ENCODE measurements around the gene CA5A.

CA5A gene

DNA sequence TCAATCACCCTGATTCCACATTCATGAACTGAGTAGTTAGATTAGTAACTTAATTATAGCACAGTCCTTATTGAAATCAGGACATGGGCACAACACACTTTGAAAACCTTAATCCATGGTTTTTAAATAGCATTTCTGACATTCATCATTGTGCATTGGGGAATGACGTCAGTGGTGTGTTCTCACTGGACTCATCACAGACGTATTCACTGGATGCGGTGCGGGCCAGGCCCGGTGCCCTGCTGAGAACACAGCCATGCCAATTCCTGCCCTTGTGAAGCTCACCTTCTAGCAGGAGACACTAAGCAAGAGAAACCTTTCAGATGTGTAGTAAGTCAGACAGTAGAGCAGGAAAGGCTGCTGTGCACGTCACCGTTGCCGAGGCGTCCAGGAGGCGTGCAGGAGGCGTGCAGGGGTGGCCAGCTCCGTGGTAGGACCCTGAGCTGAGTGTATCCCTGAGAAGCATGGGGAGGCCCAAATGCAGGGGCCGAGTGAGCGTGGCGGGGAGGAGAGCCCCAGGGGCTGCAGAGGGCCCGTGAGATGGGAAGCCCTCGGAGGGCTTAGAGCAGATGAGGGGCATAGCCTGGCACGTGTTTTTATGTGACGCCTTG lies 27.8 kb upstream of the CA5A start:
- no peak for DNase-seq (ENCODE audit: low read depth in 3 of 3, low spot score in 1 of 3)

DNA sequence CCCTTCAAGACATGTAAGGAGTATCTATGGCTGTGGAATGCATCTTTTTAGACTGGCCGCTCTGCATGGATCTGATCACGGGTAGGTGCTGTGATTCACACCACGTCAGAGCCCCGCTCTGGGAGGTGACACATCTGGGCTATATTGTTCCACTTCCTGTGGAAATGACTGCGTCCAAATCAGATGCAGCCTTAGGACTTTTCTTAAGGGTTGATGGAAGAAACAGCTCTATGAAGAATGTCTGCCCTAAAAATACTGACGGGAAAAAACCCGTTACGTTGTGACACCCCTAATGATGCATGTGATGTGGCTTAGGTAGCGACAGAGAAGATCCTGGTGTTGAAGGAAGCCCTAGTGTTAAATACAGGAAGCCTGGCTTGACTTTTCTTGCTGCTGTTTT lies 27.1 kb upstream of the CA5A start:
- peak in 2 of 3 donors; percentile 45 to 52 for DNase-seq (ENCODE audit: low read depth in 3 of 3, low spot score in 1 of 3)

DNA sequence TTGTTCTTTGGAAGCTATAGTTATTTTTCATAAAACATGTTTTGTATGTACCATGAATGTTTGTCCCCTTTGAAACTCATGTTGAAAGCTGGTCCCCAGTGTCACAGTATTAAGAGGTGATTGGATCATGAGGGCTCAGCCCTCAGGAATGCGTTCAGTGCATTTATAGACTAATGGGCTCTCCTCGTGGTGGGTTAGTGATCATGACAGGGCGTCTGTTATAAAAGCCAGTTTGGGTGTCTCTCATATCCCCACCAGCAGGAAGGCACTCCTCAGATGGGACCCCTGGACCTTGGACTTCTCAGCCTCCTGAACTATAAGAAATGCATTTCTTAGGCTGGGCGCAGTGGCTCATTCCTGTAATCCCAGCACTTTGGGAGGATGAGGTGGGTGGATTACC lies 25.3 kb upstream of the CA5A start:
- no peak for DNase-seq (ENCODE audit: low read depth in 3 of 3, low spot score in 1 of 3)

DNA sequence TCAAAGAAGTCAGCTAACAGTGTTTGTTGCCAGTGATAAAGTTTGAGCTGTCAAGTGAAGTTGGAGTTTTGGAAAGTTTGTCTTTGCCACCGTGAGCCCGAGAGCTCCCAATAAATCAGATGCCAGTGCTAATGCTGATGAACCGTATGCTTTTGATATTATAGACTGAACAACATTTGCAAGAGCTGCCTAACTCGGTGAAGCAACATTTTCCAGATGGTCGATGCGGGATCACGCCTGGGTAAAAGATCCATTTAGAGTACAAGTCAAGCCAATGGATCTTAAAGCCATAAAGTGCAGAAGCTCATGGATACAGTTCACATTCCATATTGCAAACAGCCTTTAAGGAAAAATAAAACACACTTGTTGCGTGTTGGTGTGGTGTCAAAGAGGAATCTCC lies 24.5 kb upstream of the CA5A start:
- DNase-seq (ENCODE audit: low read depth in 3 of 3, low spot score in 1 of 3) = no peak

DNA sequence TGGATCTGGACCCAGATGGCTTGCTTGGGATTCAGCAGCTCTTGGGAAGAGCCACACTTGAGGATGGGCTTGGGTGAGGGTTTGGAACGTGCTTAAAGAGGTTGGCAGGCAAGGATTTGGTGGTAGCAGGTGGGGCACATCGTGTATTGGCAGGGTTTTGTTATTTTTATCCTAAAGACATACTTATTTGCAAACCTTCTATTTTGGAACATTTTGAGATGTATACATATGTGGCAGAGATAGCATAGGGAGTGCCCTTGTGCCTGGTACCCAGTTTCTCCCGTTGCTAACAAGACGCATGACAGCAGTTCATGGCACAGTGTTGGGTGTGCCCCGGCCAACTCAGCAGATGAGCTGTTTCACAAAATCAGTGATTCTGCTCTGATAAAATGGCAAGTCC lies 24.0 kb upstream of the CA5A start:
- no peak for DNase-seq (ENCODE audit: low read depth in 3 of 3, low spot score in 1 of 3)

DNA sequence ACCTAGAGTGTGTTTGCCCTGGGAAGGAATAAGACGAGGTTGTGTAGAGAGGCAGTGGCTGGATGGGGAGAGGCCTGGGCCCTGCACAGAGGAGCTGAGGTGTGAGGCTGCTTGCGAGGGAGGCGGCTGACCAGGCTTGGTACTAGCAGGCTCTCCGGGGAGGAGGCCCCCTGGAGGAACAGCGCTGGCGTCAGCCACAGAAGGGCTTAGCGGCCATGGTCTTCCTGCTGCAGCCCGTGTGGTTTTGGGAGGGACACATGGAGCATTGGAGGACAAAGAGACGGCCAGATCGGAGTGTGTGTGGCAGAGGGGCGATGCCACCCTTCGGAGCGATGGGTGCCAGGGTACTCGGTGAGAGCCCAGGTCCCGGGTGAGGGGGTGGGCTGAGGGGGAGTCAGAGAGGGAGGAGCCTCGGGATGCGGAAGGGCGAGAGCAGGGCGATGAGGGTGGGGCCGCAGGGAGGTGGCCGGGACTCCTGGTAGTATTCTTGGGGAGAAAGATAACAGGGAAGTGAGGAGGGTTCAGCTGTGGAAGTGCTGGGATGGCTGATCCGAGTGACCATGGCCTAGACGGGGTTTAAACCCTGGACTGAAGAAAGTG lies 23.2 kb upstream of the CA5A start:
- no peak for DNase-seq (ENCODE audit: low read depth in 3 of 3, low spot score in 1 of 3)

DNA sequence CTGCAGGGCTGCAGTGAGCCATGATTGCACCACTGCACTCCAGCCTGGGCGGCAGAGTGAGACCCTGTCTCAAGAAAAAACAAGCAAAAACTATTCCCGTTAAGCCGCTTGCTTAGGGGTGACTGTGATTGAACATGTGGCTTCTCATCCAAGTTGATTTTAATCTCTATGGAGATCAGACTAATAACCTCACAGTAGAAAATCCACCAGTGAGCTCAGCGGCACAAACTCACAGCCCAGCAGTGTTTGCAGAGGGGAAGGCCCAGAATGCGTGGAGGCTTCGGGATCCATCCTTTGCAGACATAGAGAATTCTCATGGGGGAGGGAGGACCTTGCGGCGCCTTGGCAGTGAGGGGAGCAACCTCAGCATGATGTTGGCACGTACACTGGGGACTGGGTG lies 22.3 kb upstream of the CA5A start:
- DNase-seq (ENCODE audit: low read depth in 3 of 3, low spot score in 1 of 3) = no peak

DNA sequence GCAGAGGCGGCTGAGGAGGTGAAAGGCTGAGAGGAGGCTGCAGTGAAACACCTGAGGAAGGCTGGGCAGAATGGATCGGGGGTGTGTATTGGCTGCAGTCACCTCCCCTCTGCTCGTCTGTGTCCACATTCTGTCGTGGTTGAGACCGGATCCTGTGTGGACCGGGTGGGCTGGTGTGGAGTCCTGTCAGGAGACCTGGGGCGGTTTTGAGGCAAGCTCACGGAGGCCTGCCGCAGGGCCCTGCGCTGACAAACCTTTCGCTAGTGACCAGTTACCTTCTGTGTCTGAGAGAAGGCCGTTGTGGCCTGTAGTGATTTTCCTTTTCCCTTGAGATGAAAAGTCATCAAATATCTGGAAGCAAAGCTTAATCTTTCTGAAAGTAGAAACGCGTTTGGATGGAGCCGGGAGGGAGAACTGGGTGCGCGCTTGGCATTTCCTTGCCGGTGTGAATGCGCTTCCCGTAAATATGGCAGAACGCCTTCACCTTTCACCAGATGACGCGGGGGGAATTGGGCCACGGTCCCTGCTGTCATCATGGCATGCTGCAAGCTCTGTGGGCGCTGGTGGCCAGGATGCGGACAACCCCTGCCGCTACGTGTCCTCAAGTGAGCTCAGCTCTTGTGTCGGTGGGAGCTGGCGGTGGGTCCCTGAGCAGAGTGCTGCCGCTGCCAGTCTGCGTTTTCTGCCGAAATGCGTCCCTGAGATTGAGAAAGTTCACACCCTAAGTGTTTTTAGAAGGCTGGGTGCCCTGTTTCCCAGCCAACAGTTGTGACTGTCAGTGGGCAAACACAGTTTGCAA lies 21.2 kb upstream of the CA5A start:
- DNase-seq (ENCODE audit: low read depth in 3 of 3, low spot score in 1 of 3) = no peak

DNA sequence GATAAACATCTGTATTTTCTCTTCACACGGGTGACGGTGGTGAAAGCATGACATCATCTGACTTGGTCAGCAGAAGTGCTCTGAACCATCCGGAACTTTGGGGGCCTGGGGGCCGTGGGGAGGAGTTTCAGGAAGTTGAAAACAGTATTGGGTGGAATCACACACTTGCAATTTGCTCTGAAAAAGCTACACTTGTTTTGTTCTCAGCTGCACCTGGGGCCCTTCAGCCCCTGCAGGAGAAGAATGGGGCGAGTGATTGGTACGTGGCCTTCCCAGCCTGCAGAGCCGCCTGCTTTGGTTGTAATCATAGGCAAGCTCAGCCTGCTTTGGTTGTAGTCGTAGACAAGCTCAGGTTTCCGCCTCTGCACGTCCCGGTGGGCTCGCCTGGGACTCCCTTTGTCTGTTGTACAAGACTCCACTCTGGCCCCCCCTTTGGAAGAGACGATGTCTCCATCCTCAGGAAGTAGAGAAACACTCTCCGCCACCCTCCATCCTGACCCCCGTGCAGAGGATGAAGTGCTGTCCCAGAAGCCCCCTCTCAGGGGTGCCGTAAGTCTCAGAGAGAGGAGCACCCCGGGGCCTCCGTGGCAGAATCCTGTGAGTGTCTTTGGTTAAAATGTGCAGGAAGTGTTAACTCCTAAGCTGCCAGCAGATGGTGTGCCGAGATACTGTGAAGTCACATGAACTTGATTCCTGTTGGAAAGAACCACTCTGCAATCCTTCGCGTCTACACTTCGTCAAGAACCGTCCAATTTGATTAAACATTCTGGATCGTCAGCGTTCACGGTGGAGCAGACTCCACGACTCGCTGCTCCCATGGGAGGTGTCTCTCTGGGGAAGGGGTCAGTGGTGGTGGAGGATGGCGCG lies 20.3 kb upstream of the CA5A start:
- DNase-seq (ENCODE audit: low read depth in 3 of 3, low spot score in 1 of 3) = peak; percentile 23 to 43 (median 42)

DNA sequence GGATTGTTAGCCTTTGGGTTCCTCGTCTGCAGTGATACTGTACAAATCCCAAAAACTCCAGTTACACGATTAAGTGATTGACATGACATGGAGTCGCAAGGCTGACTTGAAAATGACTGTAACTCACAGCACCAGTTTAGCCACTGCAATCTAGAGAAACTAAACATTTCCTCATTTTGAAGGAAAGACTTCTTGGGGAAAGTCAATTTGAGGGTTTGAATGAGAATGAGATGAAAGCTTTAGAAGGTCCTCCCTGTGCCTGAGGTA lies 19.7 kb upstream of the CA5A start:
- no peak for DNase-seq (ENCODE audit: low read depth in 3 of 3, low spot score in 1 of 3)

DNA sequence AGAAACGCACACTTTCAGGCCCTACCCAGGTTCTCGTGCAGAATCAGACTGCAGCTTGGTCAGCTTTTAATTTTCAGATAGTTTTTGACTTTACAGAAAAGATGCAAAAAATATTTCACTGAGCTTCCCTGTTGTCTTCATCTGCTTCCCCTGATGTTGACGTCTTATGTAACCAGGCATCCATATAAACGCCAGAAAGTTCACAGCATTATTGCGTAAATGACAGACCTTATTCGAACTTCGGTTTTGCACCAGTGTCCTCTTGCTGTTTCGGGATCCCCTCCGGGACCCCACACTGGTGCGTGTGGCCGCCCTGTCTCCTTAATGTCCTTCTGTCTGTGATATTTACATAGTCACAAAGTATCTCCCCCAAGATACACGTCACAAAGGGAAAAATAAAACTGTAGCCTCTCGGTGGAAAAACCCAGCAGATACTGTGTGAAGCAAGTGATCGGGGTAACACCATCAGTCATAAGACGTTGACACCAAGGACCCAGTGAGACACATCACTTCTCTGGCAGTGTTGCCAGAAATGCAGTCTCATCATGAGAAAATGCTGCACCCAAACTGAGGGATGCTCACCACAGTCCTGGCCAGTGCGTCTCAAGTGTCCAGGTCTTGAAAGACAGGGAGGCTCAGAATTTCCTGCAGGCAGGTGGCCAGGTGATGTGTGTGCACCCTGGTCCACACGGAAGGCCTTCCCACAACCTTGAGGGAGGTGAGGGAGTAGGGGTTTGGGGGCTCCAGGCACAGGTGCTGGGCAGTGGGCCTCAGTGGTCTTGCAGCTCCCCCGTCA lies 19.2 kb upstream of the CA5A start:
- no peak for DNase-seq (ENCODE audit: low read depth in 3 of 3, low spot score in 1 of 3)

DNA sequence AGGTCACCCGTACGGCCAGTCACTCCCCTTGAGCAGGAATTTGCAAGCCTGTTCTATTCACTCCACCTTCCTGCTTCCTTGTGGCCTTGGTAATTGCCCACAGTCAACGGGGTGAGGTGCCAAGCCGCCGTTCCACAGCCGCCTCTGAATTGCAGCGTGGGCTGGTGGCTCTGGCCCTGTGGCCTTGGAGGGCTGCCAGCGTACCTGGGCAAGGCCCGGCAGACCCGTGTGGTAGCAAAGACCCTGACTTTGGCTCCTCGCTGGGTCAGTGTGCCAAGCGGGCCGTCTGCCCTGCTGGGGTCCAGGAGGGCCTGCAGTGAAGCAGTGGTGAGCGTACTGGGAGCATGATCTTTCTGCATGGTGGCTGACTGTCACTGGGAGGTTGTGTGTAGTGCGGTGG lies 18.5 kb upstream of the CA5A start:
- no peak for DNase-seq (ENCODE audit: low read depth in 3 of 3, low spot score in 1 of 3)

DNA sequence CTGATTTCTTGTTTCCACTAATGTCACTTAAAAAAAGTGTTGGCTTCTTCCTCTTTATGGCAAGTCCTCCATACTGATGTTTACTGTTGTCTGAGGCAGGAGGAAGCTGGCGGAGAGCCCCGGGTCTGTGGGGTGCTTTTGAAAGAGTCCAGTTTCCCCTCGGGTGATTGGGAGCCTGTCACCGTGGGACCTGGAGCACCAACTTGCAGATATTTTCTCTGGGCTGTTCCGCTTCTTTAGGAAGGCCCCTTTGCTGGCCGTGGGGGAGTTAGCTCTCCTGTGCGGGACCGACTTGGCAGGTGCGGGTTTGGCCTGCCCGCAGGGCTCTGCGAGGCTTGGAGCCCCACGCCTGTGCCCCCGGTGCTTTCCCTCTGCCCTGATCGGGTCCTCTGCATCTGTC lies 18.0 kb upstream of the CA5A start:
- no peak for DNase-seq (ENCODE audit: low read depth in 3 of 3, low spot score in 1 of 3)

DNA sequence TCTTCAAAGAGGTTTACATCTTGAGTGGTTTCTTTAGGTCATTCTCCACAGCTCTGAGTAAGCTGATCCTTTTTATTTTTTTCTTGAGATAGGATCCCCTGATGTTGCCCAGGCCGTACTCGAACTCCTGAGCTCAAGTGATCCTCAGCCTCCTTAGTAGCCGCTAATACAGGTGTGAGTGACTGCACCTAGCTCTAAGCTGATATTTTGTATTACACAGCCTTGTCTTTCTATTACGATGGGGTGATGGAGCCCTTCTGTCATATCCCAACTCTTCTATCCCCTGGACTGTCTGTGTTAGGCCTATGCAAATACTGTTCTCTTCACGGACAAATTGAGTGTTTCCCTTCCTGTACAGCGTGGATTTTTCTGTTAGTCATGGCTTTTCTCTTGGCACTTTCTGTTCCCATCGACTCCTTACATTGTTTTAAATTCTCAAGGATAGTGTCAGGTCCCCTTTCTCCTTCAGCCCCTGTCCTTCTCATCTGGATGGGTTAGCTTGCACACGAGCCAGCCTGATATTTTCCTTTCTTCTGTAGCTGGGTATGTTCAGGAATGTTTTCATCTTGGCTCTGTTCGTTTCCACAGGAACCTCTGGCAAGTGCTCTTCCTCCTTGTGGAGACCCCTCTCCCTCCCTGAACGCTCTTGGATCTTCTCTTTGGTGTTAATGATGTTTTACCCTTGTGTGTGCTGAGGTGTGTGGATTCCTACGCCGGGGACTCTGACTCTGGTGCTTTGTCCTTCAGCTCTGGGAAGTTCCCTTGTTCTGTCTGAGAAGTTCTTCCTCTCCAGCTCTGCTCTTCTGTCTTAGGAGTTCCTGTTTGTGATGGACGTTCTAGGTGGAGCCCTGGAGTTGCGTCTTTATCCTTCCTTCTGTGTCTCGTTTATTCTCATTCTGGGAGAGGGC lies 17.2 kb upstream of the CA5A start:
- no peak for DNase-seq (ENCODE audit: low read depth in 3 of 3, low spot score in 1 of 3)

DNA sequence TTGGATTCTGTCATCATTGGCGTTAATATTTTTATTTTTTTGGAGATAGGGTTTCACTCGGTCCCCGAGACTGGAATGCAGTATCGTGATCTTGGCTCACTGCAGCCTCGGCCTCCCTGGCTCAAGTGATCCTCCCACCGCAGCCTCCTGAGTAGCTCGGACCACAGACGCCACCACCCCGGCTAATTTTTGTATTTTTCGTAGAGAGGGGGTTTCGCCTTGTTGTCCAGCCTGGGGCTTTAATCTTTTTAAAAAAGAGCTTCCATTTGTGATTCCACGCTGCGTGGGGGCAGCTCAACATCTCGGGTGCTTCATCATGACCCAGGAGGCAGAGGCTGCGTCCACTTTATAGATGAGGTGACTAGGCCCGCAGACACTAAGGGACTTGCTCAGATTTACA lies 16.4 kb upstream of the CA5A start:
- DNase-seq (ENCODE audit: low read depth in 3 of 3, low spot score in 1 of 3) = no peak

DNA sequence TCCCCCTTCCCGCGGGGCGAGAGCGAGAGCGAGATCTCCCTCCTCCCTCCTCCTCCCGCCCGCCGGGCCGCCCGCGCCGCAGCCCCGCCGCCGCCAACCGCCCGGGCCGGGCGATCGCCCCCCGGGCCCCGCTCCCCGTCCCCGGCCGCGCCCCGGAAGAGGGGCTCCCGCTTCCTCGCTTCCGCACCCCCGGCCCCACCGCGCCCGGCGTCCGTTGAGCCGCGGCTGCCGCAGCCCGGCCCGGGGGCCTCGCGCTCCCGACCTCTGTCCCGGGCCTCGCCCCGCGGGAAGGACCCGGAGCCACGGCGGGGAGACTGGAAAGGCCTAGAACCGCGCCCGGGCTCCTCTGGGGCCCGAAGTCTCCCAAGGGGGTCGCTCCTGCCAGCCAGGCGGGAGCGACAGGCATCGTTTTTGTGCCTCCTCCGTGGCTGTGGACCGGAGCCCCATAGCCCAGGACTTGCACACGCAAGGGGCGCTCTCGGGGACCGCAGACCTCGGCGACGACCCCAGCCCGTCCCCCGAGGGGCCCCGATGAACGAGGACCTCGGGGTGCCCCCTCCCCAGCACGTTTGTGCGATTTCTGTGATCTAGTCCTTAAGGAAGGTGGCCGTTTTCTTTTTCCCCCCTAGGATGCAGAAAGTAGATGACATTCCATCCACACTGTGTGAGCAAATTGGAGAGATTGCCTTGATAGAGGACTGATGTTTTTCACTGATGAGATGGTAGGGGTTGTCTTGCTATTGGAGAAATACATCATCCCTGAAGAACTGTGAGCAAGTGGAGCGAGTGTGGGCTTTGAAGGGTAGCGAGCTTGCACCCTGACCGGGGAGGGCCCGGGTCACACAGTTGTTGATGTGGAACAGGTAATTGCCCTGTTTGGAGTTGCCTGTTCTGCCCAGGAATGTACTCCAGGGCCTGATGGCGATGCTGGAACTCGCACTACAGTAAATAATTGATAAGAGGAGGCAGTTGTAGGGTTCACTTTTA lies 15.5 kb upstream of the CA5A start:
- no peak for DNase-seq (ENCODE audit: low read depth in 3 of 3, low spot score in 1 of 3)

DNA sequence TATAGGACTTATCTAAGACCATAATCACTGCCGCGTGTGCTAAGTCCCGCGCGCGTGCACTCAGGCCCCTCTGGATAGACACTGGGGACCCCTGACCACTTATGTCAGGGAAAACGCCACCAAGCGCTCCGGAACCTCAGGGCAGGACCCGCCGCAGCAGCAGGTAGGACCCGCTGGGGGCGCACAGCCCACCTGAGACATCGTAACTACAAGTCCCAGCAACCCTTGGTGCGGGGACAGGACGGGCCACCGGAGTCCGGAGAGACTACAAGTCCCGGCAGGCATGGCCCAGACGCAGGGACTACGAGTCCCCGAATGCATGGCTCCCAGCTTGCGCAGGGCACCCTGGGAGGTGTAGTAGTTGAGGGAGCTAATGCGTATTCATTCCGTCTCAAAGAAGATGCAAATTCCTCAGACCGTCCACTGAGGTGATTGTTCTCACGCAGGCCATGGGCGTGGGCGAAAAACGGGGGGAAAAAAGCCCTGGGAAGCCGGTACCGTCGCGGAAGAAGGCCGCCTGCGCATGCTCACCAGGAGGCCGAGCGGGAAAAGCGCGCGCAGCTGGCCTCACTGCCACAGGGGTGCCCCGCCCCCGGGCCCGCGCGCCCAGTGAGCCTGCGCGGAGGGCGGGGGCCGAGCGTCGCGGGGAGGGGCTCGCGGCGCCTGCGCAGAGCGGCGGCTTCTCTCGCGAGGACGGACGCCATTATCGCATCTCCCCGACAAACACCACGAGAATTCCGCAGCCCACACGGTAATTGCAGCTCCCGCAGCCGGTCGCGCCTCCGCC lies 14.6 kb upstream of the CA5A start, which contains the start of gene BANP:
TSS of gene BANP (plus strand) at position 670 of the 787 bp plus-strand sequence. CDS start 23,682 bp downstream, outside the sequence.
- peak; percentile 88 to 98 (median 94) for DNase-seq (ENCODE audit: low read depth in 3 of 3, low spot score in 1 of 3)
